CD14-positive monocyte (primary cell): ENCODE data around the gene DDX51. TPM values are rescaled to one million over a fixed set of nuclear protein-coding genes. Genes with fewer than 3 reads are reported as not detected.

Experiments
- DNase-seq, 3 donors: peaks; one replicate each; pipeline ENCODE4 v3.0.0-alpha.2; 2011 to 2022
- H2AFZ ChIP-seq: 2 replicates; pipeline ENCODE4 v1.6.0; 2012; ENCODE audit warnings: mild to moderate bottlenecking, low read depth, low read length, inconsistent platforms; ENCODE audit not compliant: insufficient read depth, poor library complexity, severe bottlenecking
- H3K27ac ChIP-seq, 2 donors: 1 replicate in 1 of 2; 2 replicates in 1 of 2; pipeline ENCODE4 v1.5.1; 2012 to 2013; ENCODE audit warnings: low read length in 2 of 2, control low read depth in 1 of 2, inconsistent platforms in 1 of 2, low read depth in 1 of 2, mild to moderate bottlenecking in 1 of 2
- H3K27me3 ChIP-seq, 2 donors: one replicate each; pipeline versions ENCODE4 v1.6.0 to v1.6.1; 2011 to 2013; ENCODE audit warnings: low read length in 2 of 2; ENCODE audit not compliant: control insufficient read depth in 2 of 2, insufficient read depth in 2 of 2
- H3K36me3 ChIP-seq, 2 donors: replicated peaks in 1 of 2; 1 replicate in 1 of 2; 2 replicates in 1 of 2; pipeline versions ENCODE4 v1.5.1 to v1.6.1; 2012 to 2013; ENCODE audit warnings: low read length in 2 of 2, control low read depth in 1 of 2, inconsistent platforms in 1 of 2, mild to moderate bottlenecking in 1 of 2; ENCODE audit not compliant: insufficient read depth in 2 of 2, control insufficient read depth in 1 of 2
- H3K4me1 ChIP-seq, 2 donors: 1 replicate in 1 of 2; 2 replicates in 1 of 2; pipeline versions ENCODE4 v1.5.1 to v1.6.1; 2012 to 2013; ENCODE audit warnings: low read length in 2 of 2, control low read depth in 1 of 2, inconsistent platforms in 1 of 2, mild to moderate bottlenecking in 1 of 2, moderate library complexity in 1 of 2; ENCODE audit not compliant: insufficient read depth in 2 of 2, control insufficient read depth in 1 of 2
- H3K4me2 ChIP-seq: replicated peaks from 2 replicates; pipeline ENCODE3; 2012; ENCODE audit warnings: low read length, moderate library complexity, mild to moderate bottlenecking; ENCODE audit not compliant: poor library complexity, severe bottlenecking; ENCODE audit errors: extremely low read depth
- H3K4me3 ChIP-seq, 3 experiments: fragments of 200-600 bp in 1 of 3; sonication (generic) in 1 of 3; replicated peaks in 1 of 3; 1 replicate in 2 of 3; 2 replicates in 1 of 3; pipeline ENCODE4 v1.5.1; 2011 to 2013; ENCODE audit warnings: low read length in 3 of 3, mild to moderate bottlenecking in 3 of 3, control low read depth in 2 of 3, low read depth in 2 of 3, inconsistent platforms in 1 of 3, moderate library complexity in 1 of 3
- H3K79me2 ChIP-seq: 2 replicates; pipeline ENCODE4 v1.6.0; 2012; ENCODE audit warnings: mild to moderate bottlenecking, control low read depth, inconsistent platforms, low read length, moderate library complexity; ENCODE audit not compliant: insufficient read depth
- H3K9ac ChIP-seq: 2 replicates; pipeline ENCODE4 v1.6.0; 2017; ENCODE audit warnings: low read length, mild to moderate bottlenecking; ENCODE audit not compliant: insufficient read depth, poor library complexity, severe bottlenecking
- H3K9me3 ChIP-seq, 2 donors: replicated peaks in 1 of 2; 1 replicate in 1 of 2; 2 replicates in 1 of 2; pipeline versions ENCODE4 v1.5.1 to v1.6.1; 2012 to 2013; ENCODE audit warnings: low read length in 2 of 2, control low read depth in 1 of 2; ENCODE audit not compliant: control insufficient read depth in 1 of 2, insufficient read depth in 1 of 2
- H4K20me1 ChIP-seq: 2 replicates; pipeline ENCODE4 v1.6.0; 2012; ENCODE audit warnings: mild to moderate bottlenecking, low read length, control low read depth, moderate library complexity; ENCODE audit not compliant: insufficient read depth
- H3K27ac Mint-ChIP-seq, 7 donors: one replicate each; pipeline ENCODE4 v1.8.0; 2020; ENCODE audit warnings: mild to moderate bottlenecking in 7 of 7, mixed read lengths in 7 of 7, moderate library complexity in 6 of 7, inconsistent platforms in 2 of 7
- H3K27me3 Mint-ChIP-seq, 3 donors: one replicate each; pipeline ENCODE4 v1.8.0; 2021 to 2022; ENCODE audit warnings: low read depth in 3 of 3, mild to moderate bottlenecking in 3 of 3, mixed read lengths in 3 of 3, moderate library complexity in 3 of 3, inconsistent platforms in 1 of 3
- H3K36me3 Mint-ChIP-seq, 2 donors: one replicate each; pipeline ENCODE4 v1.8.0; 2020; ENCODE audit warnings: mixed read lengths in 2 of 2, inconsistent platforms in 1 of 2, mild to moderate bottlenecking in 1 of 2
- H3K4me1 Mint-ChIP-seq: one replicate; pipeline ENCODE4 v1.8.0; 2020; ENCODE audit warnings: mild to moderate bottlenecking, mixed read lengths
- H3K4me3 Mint-ChIP-seq, 2 donors: one replicate each; pipeline ENCODE4 v1.8.0; 2020; ENCODE audit warnings: mild to moderate bottlenecking in 2 of 2, mixed read lengths in 2 of 2, moderate library complexity in 1 of 2
- H3K9me3 Mint-ChIP-seq, 7 donors: one replicate each; pipeline ENCODE4 v1.8.0; 2020 to 2022; ENCODE audit warnings: mixed read lengths in 7 of 7, mild to moderate bottlenecking in 6 of 7, moderate library complexity in 6 of 7, inconsistent platforms in 2 of 7
- WGBS: methylation state at CpG from one replicate; pipeline ENCODE4 v1.1.5; 2013; ENCODE audit warnings: missing lambda C conversion rate; ENCODE audit not compliant: insufficient coverage; 5-methylcytosine and 5-hydroxymethylcytosine counted together
- intact Hi-C, 2 donors: fragments of 100-400 bp; cut with micrococcal nuclease; formaldehyde crosslinking; loops; one replicate each; pipeline versions ENCODE4 v1.15.0 to v1.15.1; 2023
- polyA plus RNA-seq, 3 donors: library from polyadenylated mRNA; depleted of rRNA in 1 of 3; unstranded in 2 of 3; stranded (reverse) in 1 of 3; fragments of 300-500 nt in 2 of 3; fragments of >200 nt in 1 of 3; fragmentation: Illumina TruSeq in 2 of 3; gene quantifications; 1 replicate in 2 of 3; 2 replicates in 1 of 3; pipeline ENCODE4 v1.2.3, GENCODE V29; 2012 to 2021
- TF ChIP-seq, protein P1 (sequence below): fragments of 200-600 bp; IDR thresholded peaks from one replicate; pipeline ENCODE4 v1.8.0; 2022; ENCODE audit warnings: antibody characterized with exemption, mild to moderate bottlenecking

DDX51 gene
- polyA plus RNA-seq, 3 donors, result 1.7 to 24.9 (median 2.7) TPM

- H3K9ac ChIP-seq, result no peak overlapping the region
- H3K27me3 ChIP-seq, result no peaks in the 10 kb centered on the region
- no peak overlapping the region for H3K4me2 ChIP-seq
- Mint-ChIP-seq H3K27ac (peak overlapping the region in 1 of 7 donors; percentile 47), H3K4me1 (peaks cover 12% of the 10 kb centered on the region), H3K9me3 (peaks cover 0 to 3% (median 0%) of the 10 kb centered on the region in 7 donors), H3K27me3 (no peaks in the 10 kb centered on the region), H3K36me3 (peaks cover 11 to 41% of the 10 kb centered on the region in 2 donors), H3K4me3 (no peak overlapping the region)
- TF ChIP-seq, protein P1, sequence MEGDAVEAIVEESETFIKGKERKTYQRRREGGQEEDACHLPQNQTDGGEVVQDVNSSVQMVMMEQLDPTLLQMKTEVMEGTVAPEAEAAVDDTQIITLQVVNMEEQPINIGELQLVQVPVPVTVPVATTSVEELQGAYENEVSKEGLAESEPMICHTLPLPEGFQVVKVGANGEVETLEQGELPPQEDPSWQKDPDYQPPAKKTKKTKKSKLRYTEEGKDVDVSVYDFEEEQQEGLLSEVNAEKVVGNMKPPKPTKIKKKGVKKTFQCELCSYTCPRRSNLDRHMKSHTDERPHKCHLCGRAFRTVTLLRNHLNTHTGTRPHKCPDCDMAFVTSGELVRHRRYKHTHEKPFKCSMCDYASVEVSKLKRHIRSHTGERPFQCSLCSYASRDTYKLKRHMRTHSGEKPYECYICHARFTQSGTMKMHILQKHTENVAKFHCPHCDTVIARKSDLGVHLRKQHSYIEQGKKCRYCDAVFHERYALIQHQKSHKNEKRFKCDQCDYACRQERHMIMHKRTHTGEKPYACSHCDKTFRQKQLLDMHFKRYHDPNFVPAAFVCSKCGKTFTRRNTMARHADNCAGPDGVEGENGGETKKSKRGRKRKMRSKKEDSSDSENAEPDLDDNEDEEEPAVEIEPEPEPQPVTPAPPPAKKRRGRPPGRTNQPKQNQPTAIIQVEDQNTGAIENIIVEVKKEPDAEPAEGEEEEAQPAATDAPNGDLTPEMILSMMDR, result no peak
- H3K9me3 ChIP-seq, result no peaks in the 10 kb centered on the region
- H3K4me3 ChIP-seq, result no peak overlapping the region
- H3K79me2 ChIP-seq, result peaks cover 23% of the 10 kb centered on the region
- no peaks in the 10 kb centered on the region for H4K20me1 ChIP-seq
- WGBS, result 98% methylated on average over 7 of the region's 41 CpGs
- peaks cover 10 to 14% of the 10 kb centered on the region in 2 donors for H3K4me1 ChIP-seq
- H3K36me3 ChIP-seq, result peaks cover 30 to 41% of the 10 kb centered on the region in 2 donors
- H3K27ac ChIP-seq, result no peak overlapping the region
- no peak for DNase-seq
- intact Hi-C loops, result loop anchor here in 1 of 2 donors (10.0 kb wide), 1 partner anchor 346 kb away; the partner anchor contains the start of gene FBRSL1
- H2AFZ ChIP-seq, result no peak overlapping the region
These were observed 4.4 kb upstream of the DDX51 start for GRCh38 chr12:132148368-132149045.

GRCh38 chr12:132147423-132148367 is 3.6 kb upstream of the DDX51 start:
- H2AFZ ChIP-seq, result no peak overlapping the region
- Mint-ChIP-seq H3K9me3 (peaks cover 0 to 3% (median 0%) of the 10 kb centered on the region in 7 donors), H3K4me1 (peaks cover 19% of the 10 kb centered on the region), H3K27ac (peak overlapping the region in 1 of 7 donors; percentile 47), H3K27me3 (peaks cover 0 to 3% (median 0%) of the 10 kb centered on the region in 3 donors), H3K36me3 (peaks cover 11 to 37% of the 10 kb centered on the region in 2 donors), H3K4me3 (no peak overlapping the region)
- intact Hi-C loops, result loop anchor here in 1 of 2 donors (10.0 kb wide), 1 partner anchor 347 kb away; the partner anchor contains the start of gene FBRSL1
- no peaks in the 10 kb centered on the region for H4K20me1 ChIP-seq
- peaks cover 30 to 41% of the 10 kb centered on the region in 2 donors for H3K36me3 ChIP-seq
- H3K79me2 ChIP-seq, result peaks cover 28% of the 10 kb centered on the region
- no peaks in the 10 kb centered on the region for H3K27me3 ChIP-seq
- no peak overlapping the region for H3K9ac ChIP-seq
- H3K27ac ChIP-seq, result no peak overlapping the region
- TF ChIP-seq, protein P1, result no peak
- no peaks in the 10 kb centered on the region for H3K9me3 ChIP-seq
- no peak for DNase-seq
- H3K4me1 ChIP-seq, result peaks cover 16 to 22% of the 10 kb centered on the region in 2 donors
- no peak overlapping the region for H3K4me3 ChIP-seq
- WGBS, result 97% methylated on average over 34 of the region's 38 CpGs
- no peak overlapping the region for H3K4me2 ChIP-seq
